HG03442 (cell line): Measurements from ENCODE around the gene ABCC9.
"Not testable (repeated sequence)": the region's sequence is repeated elsewhere in the genome, so short reads cannot be mapped to it uniquely, and the experiment has no call there.

Experiments
- ATAC-seq: cut with Tn5 transposase; IDR thresholded peaks from one replicate; pipeline ENCODE4 v1.9.1; 2021; ENCODE audit warnings: mild to moderate bottlenecking, moderate library complexity; ENCODE audit not compliant: unreplicated experiment

ABCC9 gene

DNA sequence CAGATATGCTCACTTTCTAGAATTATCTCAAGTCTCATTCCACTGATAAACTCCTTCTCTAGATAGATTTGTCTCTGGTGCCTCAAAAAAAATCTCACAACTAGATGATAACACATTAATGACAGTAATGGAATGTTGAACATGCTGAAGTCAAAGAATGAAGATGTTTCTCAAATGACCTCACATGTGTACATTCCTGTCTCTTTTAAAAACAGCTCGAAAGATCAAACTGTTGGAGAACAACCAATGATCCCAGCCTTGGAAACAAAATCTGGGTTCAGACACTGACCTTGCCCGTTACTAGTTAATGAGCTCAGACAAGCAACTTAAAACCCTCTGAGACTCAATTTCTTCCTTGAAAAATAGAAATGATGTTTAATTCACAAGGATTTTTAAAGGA is 122.0 kb downstream of the ABCC9 start:
- no peak for ATAC-seq

GRCh38 chr12:21818627-21819026 is 122.6 kb downstream of the ABCC9 start:
- ATAC-seq: no peak

DNA sequence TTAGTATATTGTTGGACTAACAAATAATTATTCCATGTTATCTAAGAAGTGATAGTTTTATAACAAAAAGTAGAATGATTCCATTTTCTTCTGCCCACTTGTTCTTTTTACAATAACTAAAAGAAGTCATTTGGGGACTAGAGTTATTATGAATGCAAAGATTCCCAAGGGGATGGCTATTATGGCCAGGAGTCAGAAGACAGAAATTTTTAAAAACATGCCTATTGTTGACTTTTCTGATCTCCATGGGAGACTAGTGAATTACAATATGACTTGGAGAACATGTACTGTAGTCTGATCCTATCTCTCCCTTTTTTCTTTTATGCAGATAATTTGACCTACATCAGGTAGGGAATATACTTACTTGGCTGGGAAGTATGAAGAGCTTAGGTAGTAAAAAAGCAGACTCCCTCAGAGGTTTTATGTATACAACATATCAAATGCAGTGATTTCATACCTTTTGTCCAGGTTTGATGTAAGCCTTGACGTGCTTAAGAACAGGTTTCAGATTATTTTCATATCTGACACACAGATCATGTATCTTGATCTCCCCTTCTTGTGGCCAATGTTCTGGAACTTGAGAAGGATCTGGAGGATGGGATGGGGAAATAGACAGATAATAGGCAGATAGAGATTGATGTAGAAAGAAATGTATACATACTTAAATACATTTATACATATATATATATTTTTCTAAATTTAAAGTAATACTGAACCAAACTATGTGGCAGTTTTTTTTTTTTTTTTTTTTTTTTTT is 125.7 kb downstream of the ABCC9 start:
- no peak for ATAC-seq

DNA sequence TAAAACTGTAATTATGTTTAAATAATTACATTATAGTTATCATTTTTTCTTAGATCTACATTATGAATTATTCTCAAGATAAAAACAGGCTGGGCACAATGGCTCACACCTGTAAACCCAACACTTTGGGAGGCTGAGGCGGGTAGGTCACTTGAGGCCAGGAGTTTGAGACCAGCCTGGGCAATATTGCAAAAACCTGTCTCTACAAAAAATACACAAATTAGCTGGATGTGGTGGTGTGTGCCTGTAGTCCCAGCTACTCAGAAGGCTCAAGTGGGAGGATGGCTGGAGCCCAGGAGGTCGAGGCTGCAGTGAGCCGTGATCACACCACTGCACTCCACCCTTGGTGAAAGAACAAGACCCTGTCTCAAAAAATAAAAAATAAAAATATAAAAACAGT is 126.4 kb downstream of the ABCC9 start:
- no peak for ATAC-seq

DNA sequence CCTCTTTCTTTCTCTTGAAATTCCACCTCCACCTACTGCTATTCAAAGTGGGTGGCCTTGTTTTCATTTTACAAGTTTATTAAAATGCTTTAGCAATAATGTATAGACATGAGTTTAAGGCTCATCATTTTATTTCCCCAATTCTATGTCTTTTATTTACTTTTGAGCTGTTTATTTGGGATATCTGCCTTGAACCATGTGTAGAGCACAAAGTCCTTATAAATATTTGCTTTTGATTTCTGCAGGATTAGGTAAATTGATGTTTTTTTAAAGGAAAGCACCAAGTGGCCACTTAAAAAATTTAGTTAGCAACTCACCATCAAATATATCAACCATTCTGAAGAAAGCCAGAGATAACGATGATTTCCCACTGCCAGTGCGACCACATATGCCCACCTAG is 126.9 kb downstream of the ABCC9 start:
- ATAC-seq: no peak

- ATAC-seq: no peak
Observed at GRCh38 chr12:21813751-21814150, 127.5 kb downstream of the ABCC9 start.

- no peak for ATAC-seq
Observed at GRCh38 chr12:21813125-21813524, 128.1 kb downstream of the ABCC9 start.

- not testable (repeated sequence) for ATAC-seq
Observed at GRCh38 chr12:21812340-21812739, 128.9 kb downstream of the ABCC9 start.

DNA sequence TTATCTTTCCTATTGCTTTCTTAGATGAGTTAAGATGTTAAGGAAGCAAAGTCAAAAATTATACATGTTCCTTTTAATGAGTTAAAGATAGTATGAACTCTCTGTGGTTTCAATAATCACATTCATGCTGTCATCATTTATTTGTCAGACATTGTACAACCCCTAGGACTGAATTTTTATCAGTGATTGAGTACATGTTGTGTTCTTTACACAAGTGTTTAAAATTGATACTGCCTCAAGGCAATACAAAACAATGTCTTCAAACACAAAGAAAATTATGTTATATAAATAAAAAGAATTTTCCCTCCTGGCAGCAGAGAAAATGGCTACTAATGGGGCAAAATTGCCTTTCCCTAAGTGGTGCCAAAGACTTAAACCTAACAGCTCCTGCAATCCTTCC is 132.1 kb downstream of the ABCC9 start:
- ATAC-seq: no peak

DNA sequence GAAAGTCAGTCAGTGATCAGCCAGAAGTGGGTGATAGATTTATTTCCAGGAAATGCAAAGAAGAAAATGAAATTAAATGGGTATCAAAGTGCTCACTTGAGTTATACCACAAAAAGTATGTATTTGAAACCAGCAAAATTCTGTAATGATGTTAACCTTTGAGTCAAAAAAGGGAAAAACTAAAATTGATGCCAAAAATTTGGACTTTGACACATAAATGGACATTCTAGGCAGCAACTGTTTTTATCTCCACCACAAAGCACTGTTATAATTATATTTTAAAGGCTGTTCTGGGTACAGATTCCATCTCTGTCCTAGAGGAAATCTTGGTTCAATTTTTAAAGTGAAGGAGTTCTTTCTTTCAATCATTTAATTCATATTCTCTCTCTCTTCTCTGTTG is 135.0 kb downstream of the ABCC9 start:
- no peak for ATAC-seq

DNA sequence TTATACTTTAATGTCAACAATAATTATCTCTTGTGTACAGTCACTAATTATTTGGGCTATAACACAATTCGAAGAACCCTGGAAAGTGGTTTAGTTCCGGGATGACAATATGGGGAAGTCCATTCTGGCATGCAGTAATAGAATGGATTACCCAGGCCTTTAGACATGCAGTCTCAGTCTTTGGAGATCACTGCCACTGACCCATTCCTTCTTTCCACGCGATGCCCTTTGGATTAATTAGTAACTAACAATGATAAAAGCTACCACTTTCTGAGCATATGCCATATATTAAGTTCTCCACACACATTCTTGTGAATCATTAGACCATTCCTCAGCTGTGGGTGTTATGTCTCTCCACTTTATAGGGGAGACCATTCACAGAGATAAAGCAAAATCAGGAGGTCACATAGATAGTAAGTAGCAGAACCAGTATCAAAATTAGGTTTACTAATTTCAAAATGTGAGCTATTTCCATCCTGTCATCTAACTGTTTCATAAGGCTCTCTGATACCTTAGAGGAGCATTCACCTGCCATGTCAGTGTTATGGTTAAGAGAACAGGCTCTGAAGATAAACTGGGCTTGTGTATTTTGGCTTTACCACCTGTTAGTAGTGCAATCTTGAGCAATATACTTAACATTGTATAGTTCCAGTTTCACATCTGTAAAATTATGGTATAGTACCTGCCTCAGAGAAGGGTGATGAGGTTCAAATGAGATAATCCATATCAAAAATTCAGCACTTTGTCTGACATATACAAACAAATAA is 139.5 kb downstream of the ABCC9 start:
- ATAC-seq: no peak

DNA sequence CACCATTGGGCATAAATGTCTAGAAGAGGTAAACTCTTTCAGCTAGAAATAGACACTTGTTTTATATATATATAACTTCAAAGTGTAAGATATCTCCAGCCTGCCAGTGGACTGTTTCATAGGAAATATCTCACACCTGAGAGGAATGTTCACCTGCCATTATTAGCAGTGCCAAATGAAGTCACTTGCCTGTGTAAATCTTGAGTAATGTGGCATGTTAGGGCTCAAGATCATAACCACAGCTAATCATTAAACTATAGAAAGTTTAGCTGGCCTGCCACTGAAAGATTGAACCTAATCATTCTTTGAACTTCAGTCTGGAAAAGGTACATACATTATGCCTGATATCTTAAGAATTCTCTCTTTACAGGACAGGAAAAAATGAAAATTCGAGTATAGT is 141.2 kb downstream of the ABCC9 start:
- no peak for ATAC-seq

- ATAC-seq: no peak
Observed at GRCh38 chr12:21797539-21797938, 143.7 kb downstream of the ABCC9 start.

GRCh38 chr12:21795648-21796328 is 145.4 kb downstream of the ABCC9 start:
- no peak for ATAC-seq

- not testable (repeated sequence) for ATAC-seq
Observed at GRCh38 chr12:21794807-21795595, 146.2 kb downstream of the ABCC9 start.

GRCh38 chr12:21789687-21790086 is 151.5 kb downstream of the ABCC9 start:
- not testable (repeated sequence) for ATAC-seq

GRCh38 chr12:21788089-21788983 is 152.9 kb downstream of the ABCC9 start:
- no peak for ATAC-seq

- no peak for ATAC-seq
Observed at GRCh38 chr12:21786041-21786531, 155.1 kb downstream of the ABCC9 start.

GRCh38 chr12:21782723-21783122 is 158.5 kb downstream of the ABCC9 start:
- not testable (repeated sequence) for ATAC-seq

GRCh38 chr12:21780786-21781185 is 160.4 kb downstream of the ABCC9 start:
- no peak for ATAC-seq
